IMR-90 (cell line): ENCODE data around the gene SPATA21.

ENCODE experiments used
- MAZ ChIP-seq: IDR thresholded peaks from 2 replicates; pipeline ENCODE4 v1.6.1; 2012; ENCODE audit warnings: low read depth, mild to moderate bottlenecking, low read length, improper control_type of control experiment, moderate library complexity, borderline replicate concordance
- MXI1 ChIP-seq: IDR thresholded peaks from 2 replicates; pipeline ENCODE4 v1.6.1; 2012; ENCODE audit warnings: low read depth, mild to moderate bottlenecking, low read length, moderate library complexity, borderline replicate concordance
- POLR2A ChIP-seq: IDR thresholded peaks from 2 replicates; pipeline ENCODE4 v1.6.1; 2012; ENCODE audit warnings: mild to moderate bottlenecking, low read depth, low read length
- RAD21 ChIP-seq: IDR thresholded peaks from 2 replicates; pipeline ENCODE4 v1.6.1; 2012; ENCODE audit warnings: low read length, improper control_type of control experiment
- TF ChIP-seq, protein P1 (sequence below): conservative IDR thresholded peaks from 2 replicates; pipeline ENCODE4 v1.5.1; 2012; ENCODE audit warnings: mild to moderate bottlenecking, low read depth, low read length, improper control_type of control experiment

DNA sequence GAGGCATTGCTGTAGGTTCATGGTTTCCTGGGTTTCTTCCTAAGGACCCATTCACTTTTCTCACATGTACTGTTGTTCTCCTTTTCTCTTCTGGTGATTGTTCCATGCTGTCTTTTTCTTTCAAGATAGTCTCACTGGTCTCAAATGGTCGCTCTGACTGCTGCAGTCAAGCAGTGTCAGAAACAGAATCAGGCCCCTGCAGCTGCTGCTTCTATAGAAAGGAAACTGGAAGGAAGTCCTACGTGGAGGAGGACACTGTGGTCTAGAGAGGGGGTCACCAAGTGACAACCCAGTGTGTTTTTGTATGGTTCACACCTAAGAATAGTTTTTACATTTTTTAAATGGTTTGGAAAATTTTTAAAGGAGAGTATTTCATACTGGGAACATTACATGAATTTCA lies 5.7 kb upstream of the SPATA21 start:
- TF ChIP-seq MXI1 (no peak), MAZ (no peak), POLR2A (no peak), RAD21 (no peak)
- TF ChIP-seq, protein P1, sequence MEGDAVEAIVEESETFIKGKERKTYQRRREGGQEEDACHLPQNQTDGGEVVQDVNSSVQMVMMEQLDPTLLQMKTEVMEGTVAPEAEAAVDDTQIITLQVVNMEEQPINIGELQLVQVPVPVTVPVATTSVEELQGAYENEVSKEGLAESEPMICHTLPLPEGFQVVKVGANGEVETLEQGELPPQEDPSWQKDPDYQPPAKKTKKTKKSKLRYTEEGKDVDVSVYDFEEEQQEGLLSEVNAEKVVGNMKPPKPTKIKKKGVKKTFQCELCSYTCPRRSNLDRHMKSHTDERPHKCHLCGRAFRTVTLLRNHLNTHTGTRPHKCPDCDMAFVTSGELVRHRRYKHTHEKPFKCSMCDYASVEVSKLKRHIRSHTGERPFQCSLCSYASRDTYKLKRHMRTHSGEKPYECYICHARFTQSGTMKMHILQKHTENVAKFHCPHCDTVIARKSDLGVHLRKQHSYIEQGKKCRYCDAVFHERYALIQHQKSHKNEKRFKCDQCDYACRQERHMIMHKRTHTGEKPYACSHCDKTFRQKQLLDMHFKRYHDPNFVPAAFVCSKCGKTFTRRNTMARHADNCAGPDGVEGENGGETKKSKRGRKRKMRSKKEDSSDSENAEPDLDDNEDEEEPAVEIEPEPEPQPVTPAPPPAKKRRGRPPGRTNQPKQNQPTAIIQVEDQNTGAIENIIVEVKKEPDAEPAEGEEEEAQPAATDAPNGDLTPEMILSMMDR: no peak
